HG02610 (cell line): Measurements from ENCODE around the gene LFNG.

Experiments
- ATAC-seq: cut with Tn5 transposase; IDR thresholded peaks from one replicate; pipeline ENCODE4 v1.9.1; 2021; ENCODE audit warnings: mild to moderate bottlenecking, moderate library complexity; ENCODE audit not compliant: unreplicated experiment

LFNG gene

DNA sequence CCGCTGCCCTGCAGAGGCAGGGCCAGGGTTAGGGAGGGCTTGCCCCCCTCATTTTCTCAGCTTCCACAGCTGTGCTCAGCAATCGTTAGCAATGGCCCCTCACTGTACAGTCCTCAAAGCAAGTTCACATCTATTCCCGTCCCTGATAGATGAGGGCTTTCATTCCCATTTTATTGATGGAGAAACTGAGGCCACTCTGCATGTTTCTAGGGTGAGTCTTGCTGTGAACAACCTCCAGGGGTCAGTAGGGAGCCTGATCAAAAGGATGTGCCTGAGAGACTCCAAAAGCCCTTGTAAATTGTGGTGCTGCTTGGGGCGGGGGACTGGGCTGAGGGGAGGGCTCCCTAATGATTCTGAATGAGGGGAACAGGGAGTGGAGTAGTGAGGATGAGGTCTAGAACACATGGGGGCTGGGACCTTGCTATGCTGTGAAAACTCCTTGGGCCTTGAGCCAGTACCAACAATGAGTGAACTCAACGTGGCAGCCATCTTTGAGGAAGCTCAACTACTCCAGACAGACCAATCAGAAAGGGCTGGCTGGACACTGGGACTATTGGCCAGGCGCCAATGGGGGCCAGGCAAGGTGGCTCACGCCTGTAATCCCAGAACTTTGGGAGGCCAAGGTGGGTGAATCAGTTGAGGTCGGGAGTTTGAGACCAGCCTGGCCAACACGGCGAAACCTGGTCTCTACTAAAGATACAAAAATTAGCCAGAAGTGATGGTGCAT, 36.7 kb upstream of the LFNG start:
- ATAC-seq = no peak

GRCh38 chr7:2483494-2483893, 36.1 kb upstream of the LFNG start:
- ATAC-seq = no peak

DNA sequence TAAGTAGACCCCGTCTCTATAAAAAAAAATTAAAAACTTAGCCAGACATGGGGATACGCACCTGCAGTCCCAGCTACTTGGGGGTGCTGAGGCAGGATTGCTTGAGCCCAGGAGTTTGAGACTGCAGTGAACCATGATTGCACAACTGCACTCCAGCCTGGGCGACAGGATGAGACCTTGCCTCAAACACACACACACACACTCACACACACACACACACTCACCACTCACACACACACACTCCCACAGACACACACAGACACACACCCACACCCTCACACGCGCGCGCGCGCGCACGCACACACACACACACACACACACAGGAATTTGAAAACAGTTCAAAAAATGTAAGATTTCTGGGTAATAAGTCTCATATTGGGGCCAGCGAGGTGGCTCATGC, 34.7 kb upstream of the LFNG start:
- ATAC-seq = no peak

GRCh38 chr7:2487586-2488271, 31.8 kb upstream of the LFNG start:
- ATAC-seq = no peak

- no peak for ATAC-seq
Measured at GRCh38 chr7:2488272-2488645, 31.3 kb upstream of the LFNG start.

GRCh38 chr7:2488681-2489080, 30.9 kb upstream of the LFNG start:
- no peak for ATAC-seq

DNA sequence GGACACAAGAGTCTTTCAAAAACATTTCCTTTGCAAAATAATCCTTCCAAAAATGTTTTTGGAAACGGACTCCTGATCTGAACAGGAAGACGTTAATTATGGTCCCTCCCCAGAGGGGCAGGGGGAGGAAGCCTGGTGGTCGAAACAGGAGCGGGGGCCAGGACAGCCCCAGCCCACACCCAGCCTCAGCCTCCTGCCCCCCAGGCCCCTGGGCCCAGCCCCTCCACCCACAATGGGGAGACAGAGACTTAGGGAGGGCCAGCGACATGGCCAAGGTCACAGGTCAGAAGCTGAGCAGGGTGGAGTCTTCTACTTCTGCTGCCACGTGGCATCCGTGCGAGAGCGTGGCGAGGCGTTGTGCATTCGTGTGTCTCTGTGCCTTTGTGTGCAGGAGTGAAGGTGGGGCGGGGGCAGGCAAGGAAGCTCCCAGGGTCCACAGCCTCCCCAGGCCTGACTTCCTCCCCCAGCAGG, 29.4 kb upstream of the LFNG start:
- no peak for ATAC-seq

GRCh38 chr7:2492038-2492437, 27.5 kb upstream of the LFNG start:
- no peak for ATAC-seq

DNA sequence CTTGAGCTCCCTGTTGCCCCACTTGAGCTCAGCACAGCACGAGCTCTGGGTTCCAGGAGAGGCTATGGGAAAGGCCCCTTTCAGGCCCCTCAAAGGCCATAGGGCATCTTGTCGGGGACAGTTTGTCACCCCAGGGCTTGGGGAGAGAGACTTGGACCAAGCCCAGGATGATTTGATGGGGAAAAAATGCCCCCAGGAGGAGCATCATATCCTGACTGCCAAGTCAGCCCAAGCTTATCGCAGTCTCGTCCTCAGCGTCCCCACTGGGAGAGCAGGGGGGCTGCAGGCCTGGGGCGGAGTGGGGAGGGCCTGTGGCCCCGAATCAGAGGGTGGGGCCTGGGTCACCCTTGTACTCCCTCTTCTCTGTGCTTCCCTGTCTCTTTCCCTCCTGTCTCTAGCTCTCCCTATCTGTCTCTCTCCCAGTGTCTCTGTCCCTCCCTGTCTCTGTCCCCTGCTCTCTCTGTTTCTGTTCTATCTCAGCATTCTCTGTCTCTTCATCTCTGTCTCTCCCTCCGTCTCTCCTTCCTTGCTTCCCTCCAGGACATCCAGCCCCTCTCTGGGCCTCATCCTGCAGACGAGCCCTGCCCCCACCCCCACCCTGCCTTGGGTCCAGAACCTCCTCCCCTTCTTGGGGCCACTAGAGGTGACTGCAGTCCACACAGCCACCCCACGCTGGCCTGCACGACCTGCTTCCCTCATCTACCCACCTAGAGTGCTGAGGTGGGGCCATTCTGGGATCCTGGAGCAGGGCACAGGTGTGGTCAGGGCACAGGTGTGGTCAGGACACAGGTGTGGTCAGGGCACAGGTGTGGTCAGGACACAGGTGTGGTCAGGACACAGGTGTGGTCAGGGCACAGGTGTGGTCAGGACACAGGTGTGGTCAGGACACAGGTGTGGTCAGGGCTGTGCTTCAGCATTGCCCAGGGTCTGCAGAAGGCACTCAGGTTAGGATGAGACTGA, 26.1 kb upstream of the LFNG start:
- no peak for ATAC-seq

DNA sequence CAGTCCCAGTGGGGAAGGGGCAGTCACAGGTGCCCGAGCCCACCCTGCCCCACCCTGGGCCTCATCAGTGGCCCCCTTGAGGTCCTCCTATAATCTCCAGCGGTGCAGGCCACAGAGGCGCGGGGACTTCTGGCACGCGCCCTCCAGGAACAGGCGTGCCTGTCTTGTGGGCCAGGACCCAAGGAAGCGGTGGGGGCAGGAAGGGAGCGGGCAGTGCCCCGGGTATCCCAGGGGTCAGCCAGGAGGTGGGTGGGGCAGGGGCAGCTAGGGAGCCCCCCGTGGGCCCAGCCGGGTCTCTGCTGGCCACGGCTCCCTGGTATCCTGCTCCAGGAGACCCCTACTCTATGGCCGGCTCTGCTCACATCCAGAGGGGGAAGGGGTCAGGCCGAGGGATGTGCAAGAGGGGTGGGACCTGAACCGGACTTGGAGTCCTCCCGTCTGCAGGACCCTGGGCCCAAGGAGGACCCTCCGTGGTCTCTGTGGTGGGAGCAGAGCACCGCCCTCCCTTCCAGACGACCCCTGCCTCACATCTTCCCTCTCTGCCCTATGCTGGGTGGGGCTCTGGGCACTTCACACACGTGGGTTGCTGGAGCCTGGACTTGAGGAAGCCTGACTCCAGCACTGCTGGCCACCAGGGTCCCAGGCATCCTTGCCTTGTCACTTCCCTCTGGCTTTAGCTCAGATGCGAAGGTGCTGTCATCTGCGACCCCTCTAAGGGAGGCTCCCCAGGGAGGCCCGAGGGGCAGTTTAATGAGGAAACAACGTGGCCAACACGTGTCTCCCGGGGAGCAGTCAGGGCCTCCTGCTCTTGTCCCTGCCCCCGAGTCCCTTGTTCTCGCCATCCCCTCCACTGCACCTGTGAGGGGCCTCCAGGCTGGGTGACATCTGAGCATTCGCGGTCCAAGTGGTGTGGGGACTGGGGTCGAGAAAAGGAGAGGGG, 25.1 kb upstream of the LFNG start:
- ATAC-seq = no peak

- no peak for ATAC-seq
Measured at GRCh38 chr7:2495418-2496299, 23.9 kb upstream of the LFNG start.

DNA sequence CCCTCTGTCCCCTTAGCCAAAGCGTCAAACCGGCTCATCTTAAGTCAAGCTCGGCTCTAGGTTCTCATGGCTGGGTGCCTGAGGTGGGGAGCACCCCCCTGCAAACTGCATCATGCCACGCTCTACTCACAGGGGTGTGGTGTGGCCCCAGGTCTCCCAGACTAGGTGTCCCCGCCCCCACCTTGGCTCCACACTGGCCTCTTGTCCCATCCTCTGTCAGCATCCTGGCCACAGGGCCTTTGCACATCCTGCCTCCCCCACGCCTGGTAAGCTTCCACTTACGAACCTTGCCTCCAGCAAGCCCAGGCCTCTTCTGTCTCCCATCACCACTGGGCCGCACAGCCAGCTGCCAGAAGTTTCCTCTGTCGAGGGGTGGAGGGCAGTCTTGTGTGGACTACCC, 23.2 kb upstream of the LFNG start:
- no peak for ATAC-seq

DNA sequence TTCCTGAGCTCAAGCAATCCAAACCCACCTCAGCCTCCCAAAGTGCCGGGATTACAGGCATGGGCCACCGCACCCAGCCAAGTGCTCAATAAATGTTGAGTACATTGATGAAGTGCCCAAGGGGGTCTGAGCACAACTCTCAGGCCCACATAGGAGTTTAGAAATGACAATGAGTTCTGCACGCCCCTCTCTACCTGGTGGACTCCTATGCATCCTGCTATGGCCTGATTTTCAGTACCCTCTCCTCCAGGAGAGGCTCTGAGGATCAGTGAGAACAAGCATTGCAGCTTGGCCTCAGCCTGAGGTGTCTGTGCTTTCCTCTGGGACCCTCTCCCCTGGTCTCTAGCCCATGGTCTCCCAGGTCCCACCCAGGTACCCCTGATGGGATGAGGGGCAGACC, 22.5 kb upstream of the LFNG start:
- no peak for ATAC-seq

DNA sequence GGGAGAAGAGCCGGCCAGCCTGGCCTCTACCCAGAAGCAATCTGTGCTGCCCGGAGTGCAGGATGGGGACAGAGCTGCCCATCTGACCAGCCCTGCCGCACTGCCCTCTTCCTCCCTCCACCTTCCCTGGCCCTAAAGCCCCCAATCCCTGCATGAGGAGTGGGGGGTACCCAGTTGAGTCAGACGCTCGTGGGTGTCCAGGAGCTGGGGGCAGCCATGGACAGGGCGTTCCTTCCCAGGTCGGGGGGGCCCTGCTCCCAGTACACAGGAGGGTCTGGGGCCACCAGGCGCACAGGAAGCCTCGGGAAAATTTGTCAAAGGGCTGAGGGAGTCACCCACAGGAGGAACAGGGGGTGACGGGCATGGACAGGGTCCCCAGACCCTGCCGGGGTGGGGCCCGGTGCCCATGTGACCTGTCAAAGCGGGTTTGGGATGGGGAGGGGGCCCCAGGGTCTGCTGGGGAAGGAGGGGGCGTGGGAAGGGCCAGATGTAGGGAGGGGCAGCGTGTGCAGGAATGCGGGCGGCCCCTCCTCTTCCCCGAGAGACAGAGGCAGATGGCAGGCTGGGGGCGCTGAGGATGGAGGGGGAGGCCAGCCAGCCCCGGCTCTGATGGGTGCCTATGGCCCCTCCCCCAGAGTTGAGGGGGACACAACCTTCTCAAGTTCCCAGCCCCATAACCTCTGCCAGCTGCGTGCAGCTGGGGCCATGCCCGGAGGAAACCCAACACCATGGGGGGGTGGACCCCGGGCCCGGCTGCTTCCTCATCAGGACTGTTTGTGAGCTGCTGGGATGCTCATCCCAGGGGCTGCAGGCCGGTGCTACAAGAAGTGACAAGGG, 21.9 kb upstream of the LFNG start:
- no peak for ATAC-seq

DNA sequence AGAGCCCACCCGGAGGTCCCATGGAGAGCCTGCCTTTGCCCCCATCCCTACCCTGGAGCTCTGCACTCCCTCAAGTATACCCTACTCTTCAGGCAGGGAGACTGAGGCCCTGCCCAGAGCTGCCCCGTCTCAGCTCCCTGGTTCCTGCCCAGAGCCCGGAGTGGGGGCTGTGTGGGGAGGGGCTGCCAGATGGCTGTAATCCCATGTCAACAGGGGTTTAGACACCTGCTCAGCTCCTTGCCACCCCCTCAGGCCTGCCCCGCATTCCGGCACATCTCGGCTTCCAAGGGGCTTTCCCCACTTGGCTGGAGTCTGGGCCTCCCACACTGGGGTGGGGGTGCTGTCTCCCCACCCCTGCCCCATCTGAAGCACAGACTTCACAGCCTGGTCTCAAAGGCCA, 20.9 kb upstream of the LFNG start:
- no peak for ATAC-seq

- no peak for ATAC-seq
Measured at GRCh38 chr7:2499181-2499580, 20.4 kb upstream of the LFNG start.

DNA sequence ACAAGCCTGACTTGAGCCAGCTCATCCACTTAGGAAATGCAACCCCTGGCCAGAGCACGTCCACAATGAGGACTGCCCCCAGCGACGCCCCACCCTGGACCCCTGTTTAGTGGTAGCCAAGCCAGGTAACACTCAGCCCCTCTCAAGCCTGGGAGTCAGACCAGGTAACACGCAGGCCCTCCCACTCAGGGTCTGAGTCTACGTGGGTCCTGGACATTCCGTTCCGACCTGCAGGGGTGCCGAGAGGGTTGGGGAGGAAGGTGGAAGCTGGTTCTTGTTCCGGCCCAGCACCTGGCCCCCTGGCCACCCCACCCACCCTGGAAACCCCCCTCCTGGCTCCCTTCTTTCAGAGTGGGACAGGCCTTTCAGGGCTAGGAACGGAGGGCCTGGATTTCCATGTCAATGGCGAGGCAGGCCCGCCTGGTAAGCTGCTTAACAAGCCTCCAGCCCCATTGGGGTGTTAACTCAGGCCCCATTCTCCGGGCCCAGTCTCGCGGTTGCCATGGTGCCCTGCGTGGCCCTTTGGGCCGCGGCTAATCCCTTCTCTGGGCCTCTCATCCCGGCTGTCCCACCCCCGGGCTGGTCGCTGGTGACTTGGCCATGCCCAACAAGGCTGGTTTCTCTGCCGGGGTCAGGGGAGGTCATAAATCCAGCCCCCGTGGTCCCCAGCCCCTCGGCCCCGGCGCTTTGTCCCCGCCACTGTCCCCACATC, 19.7 kb upstream of the LFNG start:
- no peak for ATAC-seq

DNA sequence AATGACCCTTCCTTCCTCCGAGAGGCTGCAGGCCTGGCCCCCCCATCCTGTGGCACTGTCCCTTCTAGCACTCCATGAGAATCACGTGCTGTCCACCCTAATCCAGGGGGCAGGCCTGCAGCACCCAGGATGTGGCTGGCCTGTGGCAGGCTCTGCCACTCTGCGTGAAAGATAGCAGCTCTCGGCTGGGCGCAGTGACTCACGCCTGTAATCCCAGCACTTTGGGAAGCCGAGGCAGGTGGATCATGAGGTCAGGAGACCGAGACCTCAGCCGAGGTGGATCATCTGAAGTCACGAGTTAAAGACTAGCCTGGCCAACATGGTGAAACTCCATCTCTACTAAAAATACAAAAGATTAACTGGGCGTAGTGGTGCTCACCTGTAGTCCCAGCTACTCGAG, 18.9 kb upstream of the LFNG start:
- ATAC-seq = no peak
